HG03439 (cell line): Measurements from ENCODE around the gene AGMAT.

Source experiments
- ATAC-seq: cut with Tn5 transposase; IDR thresholded peaks from one replicate; pipeline ENCODE4 v1.9.1; 2021; ENCODE audit warnings: mild to moderate bottlenecking, moderate library complexity; ENCODE audit not compliant: unreplicated experiment

AGMAT gene

GRCh38 chr1:15524283-15525049, 60.4 kb downstream of the AGMAT start:
- peak; percentile 37 for ATAC-seq

GRCh38 chr1:15524021-15524282, 60.9 kb downstream of the AGMAT start, which contains the start of gene CASP9:
Gene CASP9, minus strand, starts transcription at chr1:15524215. Its CDS starts 15 bp downstream, at chr1:15524200.
- no peak for ATAC-seq

- no peak for ATAC-seq
Measured at GRCh38 chr1:15523104-15524020, 61.5 kb downstream of the AGMAT start.

DNA sequence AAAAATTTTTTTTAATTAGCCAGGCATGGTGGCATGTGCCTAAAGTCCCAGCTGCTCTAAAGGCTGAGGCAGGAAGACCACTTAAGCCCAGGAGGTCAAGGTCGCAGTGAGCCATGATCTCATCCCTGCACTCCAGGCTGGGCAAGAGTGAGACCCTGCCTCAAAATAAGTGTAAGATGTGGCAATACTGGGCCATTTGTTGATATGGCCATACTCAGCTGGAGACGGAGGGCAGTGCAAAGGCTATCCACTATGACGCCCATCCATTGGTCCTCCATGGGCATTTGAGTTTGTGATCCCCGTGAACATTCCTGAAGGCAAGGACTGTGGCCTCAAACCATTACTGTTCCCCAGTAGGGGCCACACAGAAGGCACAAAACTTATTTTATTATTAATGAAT, 62.3 kb downstream of the AGMAT start:
- no peak for ATAC-seq
